ENCODE data around the gene NADK.

- TF ChIP-seq POLR2A (IDR thresholded peaks at IDR 0.05) = no peak
- no peak for TF ChIP-seq CTCF (IDR thresholded peaks at IDR 0.05)
These were observed 1.0 kb upstream of the NADK start for GRCh38 chr1:1779320-1779675.
